Omental fat pad (tissue), 4 donors: ENCODE measurements around the gene SEMA4B. TPM values are rescaled to one million over a fixed set of nuclear protein-coding genes. Genes with fewer than 3 reads are reported as not detected.

Source experiments
- ATAC-seq: fragments of 150-250 bp; one replicate; pipeline ENCODE4 v1.9.1; 2016; ENCODE audit warnings: mild to moderate bottlenecking, moderate library complexity; ENCODE audit not compliant: low FRiP score
- DNase-seq: peaks from one replicate; pipeline ENCODE4 v3.0.0-alpha.2; 2019; ENCODE audit warnings: low spot score
- CTCF ChIP-seq, 3 donors: fragments of 450-650 bp; IDR thresholded peaks; one replicate each; pipeline ENCODE4 v1.5.1; 2016 to 2017; ENCODE audit warnings: antibody characterized with exemption in 3 of 3, mild to moderate bottlenecking in 3 of 3, moderate library complexity in 2 of 3
- total RNA-seq, 4 donors: library from RNA; depleted of rRNA; stranded (reverse); fragments of >200 nt; gene quantifications; one replicate each; pipeline ENCODE4 v1.1.0, GENCODE V29; 2016

SEMA4B gene
- total RNA-seq, 4 donors from 2014 or later: 9.3 to 24.4 (median 17.6) TPM

GRCh38 chr15:90262426-90262825 is 61.3 kb downstream of the SEMA4B start:
- DNase-seq (no peak), ATAC-seq (no peak)
- TF ChIP-seq CTCF (IDR thresholded peaks at IDR 0.05): no peak

GRCh38 chr15:90264671-90265070 is 63.5 kb downstream of the SEMA4B start:
- no peak for ATAC-seq
- DNase-seq: no peak
- no peak for TF ChIP-seq CTCF (IDR thresholded peaks at IDR 0.05)

GRCh38 chr15:90265271-90266060 is 64.3 kb downstream of the SEMA4B start, which contains the start of gene NGRN:
Gene NGRN (plus strand): TSS chr15:90265672. CDS start chr15:90265713, 41 bp downstream.
- ATAC-seq: peak; percentile 90
- no peak for TF ChIP-seq CTCF (IDR thresholded peaks at IDR 0.05)
- DNase-seq: peak; percentile 70

GRCh38 chr15:90266061-90266431 is 64.9 kb downstream of the SEMA4B start:
- TF ChIP-seq CTCF (IDR thresholded peaks at IDR 0.05): no peak
- peak; percentile 16 for ATAC-seq
- DNase-seq: no peak

GRCh38 chr15:90266485-90266884 is 65.4 kb downstream of the SEMA4B start:
- DNase-seq (no peak), ATAC-seq (no peak)
- TF ChIP-seq CTCF (IDR thresholded peaks at IDR 0.05): no peak

GRCh38 chr15:90268415-90268814 is 67.3 kb downstream of the SEMA4B start:
- no peak for ATAC-seq
- no peak for DNase-seq
- TF ChIP-seq CTCF (IDR thresholded peaks at IDR 0.05): no peak
